Astrocyte (in vitro differentiated cells and primary cell): ENCODE measurements around the gene SLIT3. TPM values are rescaled to one million over a fixed set of nuclear protein-coding genes. Genes with fewer than 3 reads are reported as not detected.
"Not testable (repeated sequence)": the region's sequence is repeated elsewhere in the genome, so short reads cannot be mapped to it uniquely, and the experiment has no call there.

ENCODE experiments used
- DNase-seq: peaks from one replicate; pipeline ENCODE4 v3.0.0-alpha.2; 2010; ENCODE audit warnings: low read depth
- FAIRE-seq: peaks from 2 replicates; lab custom pipeline; 2011; peaks lifted over from hg19 to GRCh38; lab: Jason Lieb, UNC
- H2AFZ ChIP-seq: 2 replicates; pipeline ENCODE4 v1.6.0; 2012; ENCODE audit warnings: low read depth, low read length, inconsistent platforms
- H3K27ac ChIP-seq: 2 replicates; pipeline ENCODE4 v1.5.1; 2011; ENCODE audit warnings: low read depth, low read length, inconsistent platforms
- H3K27me3 ChIP-seq: 2 replicates; pipeline ENCODE4 v1.6.0; 2011; ENCODE audit warnings: low read length, inconsistent platforms; ENCODE audit not compliant: insufficient read depth
- H3K36me3 ChIP-seq: 2 replicates; pipeline ENCODE4 v1.5.1; 2011; ENCODE audit warnings: low read length, inconsistent platforms; ENCODE audit not compliant: insufficient read depth
- H3K4me1 ChIP-seq: 2 replicates; pipeline ENCODE4 v1.5.1; 2011; ENCODE audit warnings: low read length, inconsistent platforms; ENCODE audit not compliant: insufficient read depth
- H3K4me2 ChIP-seq: 2 replicates; pipeline ENCODE4 v1.6.0; 2012; ENCODE audit warnings: low read length, inconsistent platforms
- H3K4me3 ChIP-seq: 2 replicates; pipeline ENCODE4 v1.5.1; 2011; ENCODE audit warnings: low read depth, mild to moderate bottlenecking, low read length, inconsistent platforms; ENCODE audit not compliant: insufficient read depth
- H3K79me2 ChIP-seq: 2 replicates; pipeline ENCODE4 v1.6.0; 2012; ENCODE audit warnings: mild to moderate bottlenecking, low read length, inconsistent platforms; ENCODE audit not compliant: insufficient read depth
- H3K9ac ChIP-seq: 2 replicates; pipeline ENCODE4 v1.6.0; 2012; ENCODE audit warnings: mild to moderate bottlenecking, low read length, inconsistent platforms
- H3K9me3 ChIP-seq: 2 replicates; pipeline ENCODE4 v1.5.1; 2012; ENCODE audit warnings: low read depth, mild to moderate bottlenecking, low read length, inconsistent platforms; ENCODE audit not compliant: insufficient read depth
- H4K20me1 ChIP-seq: 2 replicates; pipeline ENCODE4 v1.6.0; 2012; ENCODE audit warnings: low read length, inconsistent platforms; ENCODE audit not compliant: insufficient read depth
- H3K27ac Mint-ChIP-seq: one replicate; pipeline ENCODE4 v1.8.0; 2021; ENCODE audit warnings: mild to moderate bottlenecking, mixed read lengths; ENCODE audit not compliant: unreplicated experiment
- H3K27me3 Mint-ChIP-seq: one replicate; pipeline ENCODE4 v1.8.0; 2021; ENCODE audit warnings: low read depth, mixed read lengths; ENCODE audit not compliant: unreplicated experiment
- H3K36me3 Mint-ChIP-seq: one replicate; pipeline ENCODE4 v1.8.0; 2021; ENCODE audit warnings: low read depth, mixed read lengths; ENCODE audit not compliant: unreplicated experiment
- H3K4me1 Mint-ChIP-seq: one replicate; pipeline ENCODE4 v1.8.0; 2021; ENCODE audit warnings: low read depth, mixed read lengths; ENCODE audit not compliant: unreplicated experiment
- H3K4me3 Mint-ChIP-seq: one replicate; pipeline ENCODE4 v1.8.0; 2021; ENCODE audit warnings: mild to moderate bottlenecking, moderate library complexity, mixed read lengths; ENCODE audit not compliant: unreplicated experiment
- H3K9me3 Mint-ChIP-seq: one replicate; pipeline ENCODE4 v1.8.0; 2021; ENCODE audit warnings: mild to moderate bottlenecking, mixed read lengths; ENCODE audit not compliant: unreplicated experiment
- EZH2 ChIP-seq: IDR thresholded peaks from 2 replicates; pipeline ENCODE4 v1.6.1; 2012; ENCODE audit warnings: mild to moderate bottlenecking, low read length, inconsistent platforms; ENCODE audit not compliant: insufficient read depth
- total RNA-seq: library from RNA; stranded (reverse); gene quantifications from 2 replicates; pipeline ENCODE4 v1.2.1, GENCODE V29; 2021
- TF ChIP-seq, protein P1 (sequence below): IDR thresholded peaks from 2 replicates; pipeline ENCODE4 v1.5.1; 2011; ENCODE audit warnings: low read depth, mild to moderate bottlenecking, inconsistent platforms, low read length, moderate library complexity; ENCODE audit not compliant: insufficient read depth

Gene SLIT3
- total RNA-seq, 1 donor from 2014 or later: 20.7 TPM

- Histone ChIP-seq H4K20me1 (no peaks in the 10 kb centered on the region), H2AFZ (no peak overlapping the region), H3K79me2 (no peaks in the 10 kb centered on the region), H3K4me3 (no peak overlapping the region), H3K9me3 (no peaks in the 10 kb centered on the region), H3K27ac (no peak overlapping the region), H3K36me3 (no peaks in the 10 kb centered on the region), H3K27me3 (no peaks in the 10 kb centered on the region), H3K9ac (no peak overlapping the region), H3K4me2 (no peak overlapping the region), H3K4me1 (no peaks in the 10 kb centered on the region)
- DNase-seq (no peak), FAIRE-seq (no peak)
- Mint-ChIP-seq H3K27ac (no peak overlapping the region), H3K27me3 (peaks cover 15% of the 10 kb centered on the region), H3K9me3 (peaks cover 12% of the 10 kb centered on the region), H3K36me3 (peaks cover 26% of the 10 kb centered on the region), H3K4me1 (no peaks in the 10 kb centered on the region), H3K4me3 (no peak overlapping the region)
- TF ChIP-seq EZH2: no peak
These were observed 553.9 kb downstream of the SLIT3 start for GRCh38 chr5:168746893-168747640.

DNA sequence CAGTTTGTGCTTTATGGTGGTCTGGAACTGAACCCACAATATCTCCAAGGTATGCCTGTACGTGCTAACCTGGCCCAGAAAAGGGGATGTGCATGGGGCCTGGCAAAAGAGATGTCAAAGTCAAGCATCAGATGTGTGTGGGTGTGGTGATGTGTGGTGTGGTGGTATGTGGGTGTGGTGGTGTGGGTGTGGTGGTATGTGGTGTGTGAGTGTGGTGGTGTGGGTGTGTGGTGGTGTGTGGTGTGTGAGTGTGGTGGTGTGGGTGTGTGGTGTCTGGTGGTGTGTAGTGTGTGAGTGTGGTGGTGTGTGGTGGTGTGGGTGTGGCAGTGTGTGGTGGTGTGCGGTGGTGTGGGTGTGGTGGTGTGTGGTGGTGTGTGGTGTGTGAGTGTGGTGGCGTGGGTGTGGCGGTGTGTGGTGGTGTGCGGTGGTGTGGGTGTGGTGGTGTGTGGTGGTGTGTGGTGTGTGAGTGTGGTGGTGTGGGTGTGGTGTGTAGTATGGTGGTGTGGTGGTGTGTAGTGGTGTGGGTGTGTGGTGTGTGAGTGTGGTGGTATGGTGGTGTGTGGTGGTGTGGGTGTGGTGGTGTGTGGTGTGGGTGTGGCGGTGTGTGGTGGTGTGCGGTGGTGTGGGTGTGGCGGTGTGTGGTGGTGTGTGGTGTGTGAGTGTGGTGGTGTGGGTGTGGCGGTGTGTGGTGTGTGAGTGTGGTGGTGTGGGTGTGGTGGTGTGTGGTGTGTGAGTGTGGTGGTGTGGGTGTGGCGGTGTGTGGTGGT lies 554.6 kb downstream of the SLIT3 start:
- not testable (repeated sequence) for H3K4me3 Mint-ChIP-seq, H3K36me3 ChIP-seq, H3K27ac ChIP-seq, H4K20me1 ChIP-seq, H3K4me1 Mint-ChIP-seq, FAIRE-seq, DNase-seq, H3K9me3 ChIP-seq, H3K4me2 ChIP-seq, H3K79me2 ChIP-seq, H3K4me1 ChIP-seq, H3K27me3 ChIP-seq, H3K9ac ChIP-seq, H2AFZ ChIP-seq, H3K4me3 ChIP-seq
- peaks cover 12% of the 10 kb centered on the region for H3K9me3 Mint-ChIP-seq
- H3K27me3 Mint-ChIP-seq: peaks cover 13% of the 10 kb centered on the region
- H3K27ac Mint-ChIP-seq: peak overlapping the region; percentile 41
- peaks cover 25% of the 10 kb centered on the region for H3K36me3 Mint-ChIP-seq

GRCh38 chr5:168743617-168744016 lies 557.3 kb downstream of the SLIT3 start:
- Histone ChIP-seq H3K27me3 (no peaks in the 10 kb centered on the region), H2AFZ (no peak overlapping the region), H3K4me2 (no peak overlapping the region), H3K27ac (no peak overlapping the region), H3K9me3 (no peaks in the 10 kb centered on the region), H4K20me1 (no peaks in the 10 kb centered on the region), H3K4me1 (no peaks in the 10 kb centered on the region), H3K4me3 (no peak overlapping the region), H3K79me2 (no peaks in the 10 kb centered on the region), H3K36me3 (no peaks in the 10 kb centered on the region), H3K9ac (no peak overlapping the region)
- Mint-ChIP-seq H3K27ac (no peak overlapping the region), H3K4me3 (no peak overlapping the region), H3K36me3 (peaks cover 23% of the 10 kb centered on the region), H3K27me3 (no peaks in the 10 kb centered on the region), H3K9me3 (peaks cover 12% of the 10 kb centered on the region), H3K4me1 (no peaks in the 10 kb centered on the region)
- FAIRE-seq (no peak), DNase-seq (no peak)
- TF ChIP-seq, protein P1, sequence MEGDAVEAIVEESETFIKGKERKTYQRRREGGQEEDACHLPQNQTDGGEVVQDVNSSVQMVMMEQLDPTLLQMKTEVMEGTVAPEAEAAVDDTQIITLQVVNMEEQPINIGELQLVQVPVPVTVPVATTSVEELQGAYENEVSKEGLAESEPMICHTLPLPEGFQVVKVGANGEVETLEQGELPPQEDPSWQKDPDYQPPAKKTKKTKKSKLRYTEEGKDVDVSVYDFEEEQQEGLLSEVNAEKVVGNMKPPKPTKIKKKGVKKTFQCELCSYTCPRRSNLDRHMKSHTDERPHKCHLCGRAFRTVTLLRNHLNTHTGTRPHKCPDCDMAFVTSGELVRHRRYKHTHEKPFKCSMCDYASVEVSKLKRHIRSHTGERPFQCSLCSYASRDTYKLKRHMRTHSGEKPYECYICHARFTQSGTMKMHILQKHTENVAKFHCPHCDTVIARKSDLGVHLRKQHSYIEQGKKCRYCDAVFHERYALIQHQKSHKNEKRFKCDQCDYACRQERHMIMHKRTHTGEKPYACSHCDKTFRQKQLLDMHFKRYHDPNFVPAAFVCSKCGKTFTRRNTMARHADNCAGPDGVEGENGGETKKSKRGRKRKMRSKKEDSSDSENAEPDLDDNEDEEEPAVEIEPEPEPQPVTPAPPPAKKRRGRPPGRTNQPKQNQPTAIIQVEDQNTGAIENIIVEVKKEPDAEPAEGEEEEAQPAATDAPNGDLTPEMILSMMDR: no peak
- no peak for TF ChIP-seq EZH2

GRCh38 chr5:168742311-168742710 lies 558.6 kb downstream of the SLIT3 start:
- not testable (repeated sequence) for DNase-seq, H3K36me3 ChIP-seq, H3K27ac ChIP-seq, H3K9ac ChIP-seq, H3K4me1 ChIP-seq, H4K20me1 ChIP-seq, H3K4me3 ChIP-seq, H3K4me2 ChIP-seq, H3K9me3 ChIP-seq, H3K79me2 ChIP-seq, H3K27ac Mint-ChIP-seq, H3K4me3 Mint-ChIP-seq, H3K27me3 ChIP-seq, H3K4me1 Mint-ChIP-seq, H2AFZ ChIP-seq, H3K27me3 Mint-ChIP-seq
- Mint-ChIP-seq H3K36me3 (peaks cover 23% of the 10 kb centered on the region), H3K9me3 (peaks cover 12% of the 10 kb centered on the region)
- FAIRE-seq: peak; percentile 94
